ENCODE data around the gene VPS16. TPM values are rescaled to one million over a fixed set of nuclear protein-coding genes. Genes with fewer than 3 reads are reported as not detected.

VPS16 gene
- total RNA-seq, 1 donor from 2014 or later, result 30.0 TPM

- peaks cover 31% of the 10 kb centered on the region for H3K4me1 ChIP-seq
- no peaks in the 10 kb centered on the region for H3K9me3 ChIP-seq
- intact Hi-C loops (cut with DNase I), result no loop called here
- TF ChIP-seq POLR2AphosphoS5 (IDR thresholded peaks at IDR 0.05; ENCODE audit: insufficient read depth in 1 of 2, low read depth in 1 of 2), result peak in 1 of 2 donors; percentile 29
- TF ChIP-seq POLR2A (IDR thresholded peaks at IDR 0.05), result no peak
- H3K36me3 ChIP-seq, result no peaks in the 10 kb centered on the region
- DNase-seq (ENCODE audit: extremely low spot score in 2 of 2), result no peak
- H3K27me3 ChIP-seq, result no peaks in the 10 kb centered on the region
- H3K4me3 ChIP-seq, result no peak within 1 kb of the TSS
- peak within 1 kb of the TSS; percentile 58 for H3K27ac ChIP-seq
These were observed 25.9 kb upstream of the VPS16 start, which contains the start of gene C20orf141 for GRCh38 chr20:2814587-2815051. Gene C20orf141, plus strand, starts transcription at chr20:2814987. Its CDS starts 198 bp downstream, at chr20:2815185.

- intact Hi-C loops (cut with DNase I), result no loop called here
- no peaks in the 10 kb centered on the region for H3K27me3 ChIP-seq
These were observed 25.2 kb upstream of the VPS16 start for GRCh38 chr20:2815242-2815900.

GRCh38 chr20:2816030-2816582 is 24.4 kb upstream of the VPS16 start, which contains the start of gene TMEM239:
Gene TMEM239, plus strand, starts transcription at chr20:2816364. Its CDS starts 191 bp downstream, at chr20:2816555.
- Histone ChIP-seq H3K4me1 (peaks cover 38% of the 10 kb centered on the region), H3K27ac (peak within 1 kb of the TSS; percentile 58), H3K36me3 (no peaks in the 10 kb centered on the region), H3K27me3 (no peaks in the 10 kb centered on the region), H3K4me3 (no peak within 1 kb of the TSS), H3K9me3 (no peaks in the 10 kb centered on the region)
- intact Hi-C loops (cut with DNase I), result no loop called here
- TF ChIP-seq POLR2A (IDR thresholded peaks at IDR 0.05) (no peak), CTCF (IDR thresholded peaks at IDR 0.05) (no peak), POLR2AphosphoS5 (IDR thresholded peaks at IDR 0.05; ENCODE audit: insufficient read depth in 1 of 2, low read depth in 1 of 2) (no peak)
- DNase-seq (ENCODE audit: extremely low spot score in 2 of 2), result peak in 1 of 2 donors; percentile 58

More at GRCh38 chr20:2815242-2815900, 25.2 kb upstream of the VPS16 start:
- Histone ChIP-seq H3K4me1 (peaks cover 31% of the 10 kb centered on the region), H3K27ac (peak overlapping the region; percentile 58), H3K36me3 (no peaks in the 10 kb centered on the region), H3K4me3 (no peak overlapping the region), H3K9me3 (no peaks in the 10 kb centered on the region)
- TF ChIP-seq POLR2A (IDR thresholded peaks at IDR 0.05) (no peak), CTCF (IDR thresholded peaks at IDR 0.05) (no peak), POLR2AphosphoS5 (IDR thresholded peaks at IDR 0.05; ENCODE audit: insufficient read depth in 1 of 2, low read depth in 1 of 2) (no peak)
- peak in 1 of 2 donors; percentile 95 for DNase-seq (ENCODE audit: extremely low spot score in 2 of 2)

- peaks cover 44% of the 10 kb centered on the region for H3K4me1 ChIP-seq
- no peaks in the 10 kb centered on the region for H3K27me3 ChIP-seq
- TF ChIP-seq CTCF (IDR thresholded peaks at IDR 0.05) (no peak), POLR2A (IDR thresholded peaks at IDR 0.05) (no peak), POLR2AphosphoS5 (IDR thresholded peaks at IDR 0.05; ENCODE audit: insufficient read depth in 1 of 2, low read depth in 1 of 2) (no peak)
- H3K36me3 ChIP-seq, result no peaks in the 10 kb centered on the region
- H3K27ac ChIP-seq, result peak overlapping the region; percentile 58
- no peak overlapping the region for H3K4me3 ChIP-seq
- peak; percentile 81 to 87 for DNase-seq (ENCODE audit: extremely low spot score in 2 of 2)
- intact Hi-C loops (cut with DNase I), result no loop called here
- no peaks in the 10 kb centered on the region for H3K9me3 ChIP-seq
These were observed 23.8 kb upstream of the VPS16 start for GRCh38 chr20:2816583-2817340.

- H3K27me3 ChIP-seq, result no peaks in the 10 kb centered on the region
These were observed 23.2 kb upstream of the VPS16 start for GRCh38 chr20:2817341-2817726.

More at GRCh38 chr20:2817341-2817726, 23.2 kb upstream of the VPS16 start:
- Histone ChIP-seq H3K4me3 (no peak overlapping the region), H3K36me3 (no peaks in the 10 kb centered on the region), H3K4me1 (peaks cover 49% of the 10 kb centered on the region), H3K27ac (peak overlapping the region; percentile 57), H3K9me3 (no peaks in the 10 kb centered on the region)
- TF ChIP-seq CTCF (IDR thresholded peaks at IDR 0.05), result no peak
- TF ChIP-seq POLR2AphosphoS5 (IDR thresholded peaks at IDR 0.05; ENCODE audit: insufficient read depth in 1 of 2, low read depth in 1 of 2), result no peak
- TF ChIP-seq POLR2A (IDR thresholded peaks at IDR 0.05), result no peak
- intact Hi-C loops (cut with DNase I), result no loop called here
- peak; percentile 56 to 82 for DNase-seq (ENCODE audit: extremely low spot score in 2 of 2)
